Thoracic aorta (tissue), 2 donors: Measurements from ENCODE around the gene MYOG. TPM values are rescaled to one million over a fixed set of nuclear protein-coding genes. Genes with fewer than 3 reads are reported as not detected.

Experiments
- ATAC-seq: fragments of 150-250 bp; one replicate; pipeline ENCODE4 v1.8.0; 2017; ENCODE audit warnings: low read depth; ENCODE audit not compliant: insufficient number of reproducible peaks, low FRiP score
- DNase-seq: peaks from one replicate; pipeline ENCODE4 v3.0.0-alpha.2; 2020; ENCODE audit warnings: low spot score
- H3K27ac ChIP-seq, 2 donors: fragments of 200-600 bp; sonication (generic); 1 replicate in 1 of 2; 2 replicates in 1 of 2; pipeline ENCODE4 v1.5.1; 2016; ENCODE audit warnings: mild to moderate bottlenecking in 2 of 2, moderate library complexity in 2 of 2
- H3K27me3 ChIP-seq: fragments of 200-600 bp; sonication (generic); replicated peaks from 2 replicates; pipeline ENCODE4 v1.6.0; 2016; ENCODE audit warnings: mild to moderate bottlenecking; ENCODE audit not compliant: insufficient read depth
- H3K36me3 ChIP-seq: fragments of 200-600 bp; sonication (generic); one replicate; pipeline ENCODE4 v1.5.1; 2016
- H3K4me1 ChIP-seq, 2 donors: fragments of 200-600 bp; sonication (generic); 1 replicate in 1 of 2; 2 replicates in 1 of 2; pipeline versions ENCODE4 v1.5.1 to v1.6.0; 2016; ENCODE audit warnings: low read depth in 2 of 2, mild to moderate bottlenecking in 1 of 2; ENCODE audit not compliant: control insufficient read depth in 1 of 2
- H3K4me3 ChIP-seq: fragments of 200-600 bp; sonication (generic); 2 replicates; pipeline ENCODE4 v1.5.1; 2016; ENCODE audit warnings: mild to moderate bottlenecking
- H3K9me3 ChIP-seq: fragments of 200-600 bp; sonication (generic); 2 replicates; pipeline ENCODE4 v1.5.1; 2016
- total RNA-seq, 2 donors: library from RNA; depleted of rRNA; stranded (reverse); fragments of >200 nt; gene quantifications; one replicate each; pipeline versions ENCODE4 v1.1.0 to v1.2.3, GENCODE V29; 2016
- TF ChIP-seq, protein P1 (sequence below): fragments of 200-600 bp; sonication (generic); IDR thresholded peaks from one replicate; pipeline ENCODE4 v1.5.1; 2019; ENCODE audit warnings: antibody characterized with exemption

MYOG gene
- total RNA-seq, 2 donors from 2014 or later: not detected

DNA sequence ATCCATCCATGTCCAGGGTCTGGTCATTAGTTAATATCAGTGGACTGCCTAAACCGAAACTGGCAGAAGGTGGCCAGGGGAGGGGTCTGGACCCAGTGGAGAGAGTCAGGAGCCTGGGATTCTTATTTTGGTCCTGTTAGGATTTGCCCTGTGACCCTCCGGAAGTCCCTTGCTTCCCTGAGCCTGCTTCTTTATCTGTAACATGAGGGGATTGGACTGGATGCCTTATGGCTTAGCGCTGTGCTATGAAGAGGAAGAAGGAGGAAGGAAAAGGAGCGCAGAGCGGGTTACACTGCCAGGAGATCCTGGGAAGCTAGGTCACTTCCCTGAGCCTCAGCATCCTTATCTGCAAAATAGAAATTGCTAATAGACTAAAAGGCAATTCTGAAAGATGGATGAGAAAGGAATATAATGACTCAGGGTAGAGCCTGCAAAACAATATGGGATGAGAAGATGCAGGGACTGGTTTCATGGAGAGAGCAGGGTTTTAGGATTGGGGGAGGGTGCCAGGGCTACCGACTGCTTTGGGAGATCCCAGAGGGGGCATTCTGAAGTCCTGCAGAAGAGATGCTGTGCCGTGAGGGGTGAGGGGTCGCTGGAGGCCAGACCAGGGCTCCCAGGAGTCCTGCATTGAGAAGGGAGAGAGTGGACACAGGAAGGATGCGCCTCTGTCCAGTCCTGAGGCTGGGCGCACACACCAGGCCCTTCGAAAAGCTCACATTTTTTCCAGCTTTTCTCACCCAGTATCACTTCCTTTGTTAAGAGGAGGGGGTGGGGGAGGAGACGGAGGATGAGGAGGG lies 41.3 kb upstream of the MYOG start:
- Histone ChIP-seq H3K4me1 (peaks cover 16 to 27% of the 10 kb centered on the region in 2 donors), H3K4me3 (peak overlapping the region; percentile 70), H3K9me3 (no peaks in the 10 kb centered on the region), H3K27me3 (no peaks in the 10 kb centered on the region), H3K36me3 (no peaks in the 10 kb centered on the region), H3K27ac (no peak overlapping the region)
- TF ChIP-seq, protein P1, sequence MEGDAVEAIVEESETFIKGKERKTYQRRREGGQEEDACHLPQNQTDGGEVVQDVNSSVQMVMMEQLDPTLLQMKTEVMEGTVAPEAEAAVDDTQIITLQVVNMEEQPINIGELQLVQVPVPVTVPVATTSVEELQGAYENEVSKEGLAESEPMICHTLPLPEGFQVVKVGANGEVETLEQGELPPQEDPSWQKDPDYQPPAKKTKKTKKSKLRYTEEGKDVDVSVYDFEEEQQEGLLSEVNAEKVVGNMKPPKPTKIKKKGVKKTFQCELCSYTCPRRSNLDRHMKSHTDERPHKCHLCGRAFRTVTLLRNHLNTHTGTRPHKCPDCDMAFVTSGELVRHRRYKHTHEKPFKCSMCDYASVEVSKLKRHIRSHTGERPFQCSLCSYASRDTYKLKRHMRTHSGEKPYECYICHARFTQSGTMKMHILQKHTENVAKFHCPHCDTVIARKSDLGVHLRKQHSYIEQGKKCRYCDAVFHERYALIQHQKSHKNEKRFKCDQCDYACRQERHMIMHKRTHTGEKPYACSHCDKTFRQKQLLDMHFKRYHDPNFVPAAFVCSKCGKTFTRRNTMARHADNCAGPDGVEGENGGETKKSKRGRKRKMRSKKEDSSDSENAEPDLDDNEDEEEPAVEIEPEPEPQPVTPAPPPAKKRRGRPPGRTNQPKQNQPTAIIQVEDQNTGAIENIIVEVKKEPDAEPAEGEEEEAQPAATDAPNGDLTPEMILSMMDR: no peak
- ATAC-seq: no peak
- DNase-seq: no peak

DNA sequence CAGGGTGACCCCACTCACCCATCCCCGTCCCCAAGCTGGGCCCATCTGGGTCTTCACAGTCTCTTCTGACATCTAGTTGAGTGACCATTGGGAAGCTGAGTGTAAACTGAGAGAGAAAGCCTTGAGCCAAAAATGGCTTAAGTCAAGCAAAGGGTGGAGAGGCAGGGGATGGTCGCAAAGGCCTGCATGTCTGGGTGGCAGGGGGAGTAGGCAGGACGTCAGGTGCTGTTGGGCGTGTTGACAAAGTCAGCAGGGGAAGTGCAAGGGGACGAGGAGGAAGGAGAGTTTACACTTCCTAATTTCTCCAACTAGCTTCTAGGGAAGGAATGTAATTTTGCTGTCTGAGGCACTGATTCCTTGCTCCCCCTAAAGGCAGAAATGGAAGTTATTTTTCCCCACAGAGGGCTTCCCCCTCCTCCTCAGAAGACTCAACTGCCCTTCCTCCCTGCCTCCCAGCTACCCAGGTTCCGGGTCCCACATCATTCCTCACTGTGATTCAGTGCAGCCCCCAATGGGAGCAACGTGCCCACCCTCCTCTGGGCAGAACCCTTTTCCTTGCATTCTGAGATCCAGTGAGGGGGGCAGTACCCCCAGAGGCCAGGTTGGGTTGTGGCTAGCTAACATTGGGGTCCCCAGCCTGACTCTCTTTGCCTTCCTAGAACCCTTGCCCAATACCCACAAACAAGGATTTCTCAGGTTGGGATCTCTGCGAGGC lies 40.5 kb upstream of the MYOG start:
- Histone ChIP-seq H3K27ac (no peak overlapping the region), H3K27me3 (no peaks in the 10 kb centered on the region), H3K4me3 (peak overlapping the region; percentile 70), H3K4me1 (peaks cover 16 to 27% of the 10 kb centered on the region in 2 donors), H3K36me3 (no peaks in the 10 kb centered on the region), H3K9me3 (no peaks in the 10 kb centered on the region)
- ATAC-seq (no peak), DNase-seq (no peak)
- TF ChIP-seq, protein P1: peak; percentile 37

DNA sequence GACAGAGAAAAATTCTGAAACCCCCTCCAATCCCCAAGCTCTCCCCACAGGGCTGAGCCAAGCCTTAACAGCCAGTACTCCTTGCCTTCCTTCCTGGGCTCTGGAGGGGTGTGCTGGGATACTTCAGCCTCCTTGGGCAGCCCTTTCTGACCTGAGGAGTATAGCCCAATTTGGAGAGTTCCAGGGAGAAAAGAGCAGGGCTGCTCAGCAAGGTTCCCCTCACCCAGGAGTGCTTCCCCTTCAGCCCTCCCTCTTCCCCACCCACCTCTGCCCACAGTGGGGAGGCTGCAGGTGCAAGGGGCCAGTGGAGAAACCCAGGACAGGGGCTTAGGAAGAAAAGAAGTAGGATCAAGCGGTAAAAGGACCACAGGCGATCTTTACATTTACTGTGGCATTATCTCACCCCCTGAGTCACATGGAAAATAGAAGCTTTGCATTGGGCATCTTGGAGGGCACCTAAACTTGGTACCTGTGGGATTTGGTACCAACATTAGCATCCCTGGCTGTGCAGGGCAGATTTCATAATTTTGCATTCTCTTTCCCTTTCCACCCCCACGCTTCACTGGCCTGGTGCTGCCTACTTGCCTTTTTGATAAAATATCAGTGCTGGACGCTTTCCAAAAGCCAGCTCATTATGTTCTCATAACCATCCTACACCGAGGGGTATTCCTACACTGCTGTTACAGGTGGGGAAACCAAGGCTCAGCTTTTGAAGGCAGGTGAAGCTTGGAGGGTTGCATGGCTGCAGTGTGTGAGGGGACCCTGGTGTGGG lies 38.9 kb upstream of the MYOG start:
- H3K27me3 ChIP-seq: no peaks in the 10 kb centered on the region

DNA sequence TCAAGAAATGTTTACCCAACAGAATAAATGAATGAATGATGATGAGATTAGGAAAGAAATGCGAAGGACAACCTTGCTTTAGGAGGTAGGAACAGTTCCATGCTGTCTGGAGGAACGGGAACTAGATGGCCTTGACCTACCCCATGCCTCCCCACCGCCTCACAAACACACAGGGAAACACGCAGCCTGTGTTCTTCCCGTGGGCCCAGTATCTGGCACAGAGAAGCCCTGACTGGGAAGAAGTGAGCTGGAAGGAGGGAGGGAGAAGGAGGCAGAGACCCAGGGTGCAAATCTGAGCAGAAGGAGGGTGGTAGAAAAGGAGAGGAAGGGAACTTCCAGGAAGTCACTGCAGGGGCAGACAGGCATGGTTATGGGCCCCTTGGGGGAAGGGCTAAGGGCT lies 38.2 kb upstream of the MYOG start:
- TF ChIP-seq, protein P1: no peak
- ATAC-seq (no peak), DNase-seq (no peak)
- Histone ChIP-seq H3K27ac (no peak overlapping the region), H3K4me3 (no peak overlapping the region), H3K27me3 (no peaks in the 10 kb centered on the region), H3K4me1 (peaks cover 14 to 27% of the 10 kb centered on the region in 2 donors), H3K36me3 (no peaks in the 10 kb centered on the region), H3K9me3 (no peaks in the 10 kb centered on the region)

More for the DNA sequence above, 38.9 kb upstream of the MYOG start:
- H3K4me3 ChIP-seq: no peak overlapping the region
- no peaks in the 10 kb centered on the region for H3K36me3 ChIP-seq
- no peak overlapping the region for H3K27ac ChIP-seq
- peaks cover 15 to 27% of the 10 kb centered on the region in 2 donors for H3K4me1 ChIP-seq
- DNase-seq (no peak), ATAC-seq (no peak)
- TF ChIP-seq, protein P1: no peak
- no peaks in the 10 kb centered on the region for H3K9me3 ChIP-seq

DNA sequence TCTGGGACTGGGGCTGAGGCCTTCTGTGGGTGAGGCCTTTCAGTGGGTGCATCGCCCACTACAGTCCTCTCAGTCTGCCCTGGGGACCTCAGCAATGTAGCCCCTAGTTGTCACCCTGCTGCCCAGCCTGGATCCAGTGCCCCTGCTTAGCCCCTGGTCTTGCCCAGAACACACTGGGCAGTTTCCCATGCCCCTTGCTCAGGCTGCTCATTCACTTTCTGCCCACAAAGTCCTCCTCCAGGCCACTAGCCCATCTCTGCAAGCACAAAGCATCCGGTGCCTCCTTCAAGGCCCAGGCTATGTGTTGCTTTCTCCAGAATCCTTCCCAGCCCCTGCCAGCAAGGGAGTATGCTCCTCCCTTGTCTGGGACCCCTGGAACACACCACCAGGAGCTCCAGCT lies 36.3 kb upstream of the MYOG start:
- Histone ChIP-seq H3K9me3 (no peaks in the 10 kb centered on the region), H3K4me3 (no peak overlapping the region), H3K27me3 (no peaks in the 10 kb centered on the region), H3K4me1 (peaks cover 3 to 22% of the 10 kb centered on the region in 2 donors), H3K27ac (no peak overlapping the region), H3K36me3 (no peaks in the 10 kb centered on the region)
- DNase-seq (no peak), ATAC-seq (no peak)
- TF ChIP-seq, protein P1: no peak
